GM23248 (cell line): ENCODE measurements around the gene IZUMO4. TPM values are rescaled to one million over a fixed set of nuclear protein-coding genes. Genes with fewer than 3 reads are reported as not detected.

Source experiments
- DNase-seq: peaks from one replicate; pipeline ENCODE4 v3.0.0-alpha.2; 2015
- H2AFZ ChIP-seq: fragments of 200-600 bp; sonication (generic); 2 replicates; pipeline ENCODE4 v1.6.1; 2016; ENCODE audit warnings: antibody characterized with exemption
- H3F3A ChIP-seq: fragments of 200-600 bp; sonication (generic); 2 replicates; pipeline ENCODE4 v1.6.1; 2016; ENCODE audit warnings: mild to moderate bottlenecking, antibody characterized with exemption, mixed run types; ENCODE audit not compliant: insufficient read depth
- H3K27ac ChIP-seq: fragments of 200-600 bp; sonication (generic); 2 replicates; pipeline ENCODE4 v1.5.1; 2016; ENCODE audit warnings: mild to moderate bottlenecking
- H3K27me3 ChIP-seq: fragments of 200-600 bp; sonication (generic); replicated peaks from 2 replicates; pipeline ENCODE4 v1.6.1; 2016; ENCODE audit warnings: mild to moderate bottlenecking; ENCODE audit not compliant: insufficient read depth
- H3K36me3 ChIP-seq: fragments of 200-600 bp; sonication (generic); 2 replicates; pipeline ENCODE4 v1.6.1; 2016; ENCODE audit warnings: low read depth, mild to moderate bottlenecking
- H3K4me1 ChIP-seq: fragments of 200-600 bp; sonication (generic); 2 replicates; pipeline ENCODE4 v1.6.1; 2016; ENCODE audit warnings: mild to moderate bottlenecking; ENCODE audit not compliant: insufficient read depth
- H3K4me2 ChIP-seq: fragments of 200-600 bp; sonication (generic); one replicate; pipeline ENCODE4 v1.6.1; 2016; ENCODE audit warnings: mild to moderate bottlenecking; ENCODE audit not compliant: unreplicated experiment
- H3K4me3 ChIP-seq: fragments of 200-600 bp; sonication (generic); 2 replicates; pipeline ENCODE4 v1.5.1; 2016; ENCODE audit warnings: mild to moderate bottlenecking
- H3K79me2 ChIP-seq: fragments of 200-600 bp; sonication (generic); 2 replicates; pipeline ENCODE4 v1.6.1; 2016; ENCODE audit warnings: mild to moderate bottlenecking; ENCODE audit not compliant: insufficient read depth
- H3K9ac ChIP-seq: fragments of 200-600 bp; sonication (generic); 2 replicates; pipeline ENCODE4 v1.6.1; 2016; ENCODE audit warnings: mild to moderate bottlenecking
- H3K9me2 ChIP-seq: fragments of 200-600 bp; sonication (generic); 2 replicates; pipeline ENCODE4 v1.6.1; 2016; ENCODE audit warnings: mixed run types, mild to moderate bottlenecking, moderate library complexity; ENCODE audit not compliant: insufficient read depth
- H3K9me3 ChIP-seq: fragments of 200-600 bp; sonication (generic); one replicate; pipeline ENCODE4 v1.6.1; 2017; ENCODE audit warnings: low read depth
- H4K20me1 ChIP-seq: fragments of 200-600 bp; sonication (generic); 2 replicates; pipeline ENCODE4 v1.6.0; 2016; ENCODE audit not compliant: insufficient read depth
- EZH2 ChIP-seq: fragments of 200-600 bp; sonication (generic); IDR thresholded peaks from 2 replicates; pipeline ENCODE4 v1.6.1; 2018; ENCODE audit warnings: antibody characterized with exemption, mild to moderate bottlenecking; ENCODE audit not compliant: insufficient read depth, poor library complexity, severe bottlenecking
- EZH2phosphoT487 ChIP-seq: fragments of 200-600 bp; sonication (generic); IDR thresholded peaks from 2 replicates; pipeline ENCODE4 v1.6.1; 2018; ENCODE audit warnings: antibody characterized with exemption, moderate library complexity, mild to moderate bottlenecking, low read depth; ENCODE audit not compliant: insufficient read depth
- WGBS, 2 experiments: methylation state at CpG; one replicate each; pipeline ENCODE4 v1.1.6; 2015 to 2017; ENCODE audit warnings: low lambda C conversion rate in 2 of 2, low coverage in 1 of 2; ENCODE audit errors: missing lambda C conversion rate in 2 of 2; 5-methylcytosine and 5-hydroxymethylcytosine counted together
- in situ Hi-C: fragments of 300-500 bp; cut with MboI; formaldehyde crosslinking; loops from 2 replicates; pipeline ENCODE4 v1.15.0; 2020
- polyA plus RNA-seq: library from polyadenylated mRNA; unstranded; fragments of >200 nt; fragmentation: Nextera tagmentation; extraction: Ambion mirVana; gene quantifications from 2 replicates; pipeline ENCODE4 v1.2.1, GENCODE V29; 2016
- total RNA-seq: library from RNA; depleted of rRNA; stranded (reverse); fragments of >200 nt; shearing (Covaris generic); gene quantifications from 2 replicates; pipeline ENCODE4 v1.2.3, GENCODE V29; 2014

IZUMO4 gene
- total and polyA plus RNA-seq, 2 experiments from 2014 or later = 0.89 to 1.6 TPM

- in situ Hi-C loops = loop anchor here (10.0 kb wide), 1 partner anchor 146 kb away; no protein-coding TSS in a partner anchor
- no peak for TF ChIP-seq EZH2
- TF ChIP-seq EZH2phosphoT487 = no peak
- no peak overlapping the region for H3K9ac ChIP-seq
- H3K9me3 ChIP-seq = no peaks in the 10 kb centered on the region
- H3K27me3 ChIP-seq = no peaks in the 10 kb centered on the region
- H3K9me2 ChIP-seq = no peaks in the 10 kb centered on the region
- H3K36me3 ChIP-seq = peaks cover 6% of the 10 kb centered on the region; the same call in 1 of the 2 replicates
- H3K4me3 ChIP-seq = no peak overlapping the region
- WGBS, 2 experiments = 80 to 83% methylated on average over 23 of the region's 23 CpGs
- DNase-seq = no peak
- no peak overlapping the region for H3K27ac ChIP-seq
- peaks cover 58% of the 10 kb centered on the region for H3K79me2 ChIP-seq
- H3F3A ChIP-seq = no peaks in the 10 kb centered on the region
- H3K4me2 ChIP-seq = no peak overlapping the region
- no peak overlapping the region for H2AFZ ChIP-seq
- peaks cover 8% of the 10 kb centered on the region; the same call in 1 of the 2 replicates for H3K4me1 ChIP-seq
- H4K20me1 ChIP-seq = no peaks in the 10 kb centered on the region
Measured at GRCh38 chr19:2080336-2080988, 16.3 kb upstream of the IZUMO4 start.

GRCh38 chr19:2081873-2082810, 14.6 kb upstream of the IZUMO4 start:
- no peak for DNase-seq
- H3K27ac ChIP-seq = no peak overlapping the region
- TF ChIP-seq EZH2phosphoT487 = no peak
- no peak for TF ChIP-seq EZH2
- no peak overlapping the region for H2AFZ ChIP-seq
- H3K9me2 ChIP-seq = no peaks in the 10 kb centered on the region
- H3K4me3 ChIP-seq = no peak overlapping the region
- H3K4me2 ChIP-seq = no peak overlapping the region
- 0 out of 2 replicates have a peak, but pooled peaks cover under 1% of the 10 kb centered on the region for H3F3A ChIP-seq
- H3K4me1 ChIP-seq = peaks cover 14% of the 10 kb centered on the region; the same call in 1 of the 2 replicates
- no peaks in the 10 kb centered on the region for H4K20me1 ChIP-seq
- in situ Hi-C loops = loop anchor here (10.0 kb wide), 1 partner anchor 147 kb away; no protein-coding TSS in a partner anchor
- H3K9ac ChIP-seq = no peak overlapping the region
- no peaks in the 10 kb centered on the region for H3K27me3 ChIP-seq
- 92 to 94% methylated on average over 29 to 30 of the region's 30 CpGs for WGBS, 2 experiments
- H3K36me3 ChIP-seq = no peaks in the 10 kb centered on the region; the same call in 1 of the 2 replicates
- H3K79me2 ChIP-seq = peaks cover 70% of the 10 kb centered on the region
- no peaks in the 10 kb centered on the region for H3K9me3 ChIP-seq

- in situ Hi-C loops = loop anchor here (10.0 kb wide), 1 partner anchor 149 kb away; no protein-coding TSS in a partner anchor
- H3K4me1 ChIP-seq = peaks cover 14% of the 10 kb centered on the region; the same call in 1 of the 2 replicates
- WGBS, 2 experiments = 91 to 92% methylated on average over 17 to 20 of the region's 20 CpGs
- H4K20me1 ChIP-seq = no peaks in the 10 kb centered on the region
- no peak overlapping the region for H3K9ac ChIP-seq
- no peak for TF ChIP-seq EZH2phosphoT487
- no peak for TF ChIP-seq EZH2
- no peaks in the 10 kb centered on the region for H3K27me3 ChIP-seq
- no peak overlapping the region for H3K27ac ChIP-seq
- no peak overlapping the region for H3K4me2 ChIP-seq
- H3K36me3 ChIP-seq = no peaks in the 10 kb centered on the region; the same call in 1 of the 2 replicates
- no peaks in the 10 kb centered on the region for H3K9me2 ChIP-seq
- peaks cover 82% of the 10 kb centered on the region for H3K79me2 ChIP-seq
- no peak overlapping the region for H3K4me3 ChIP-seq
- no peak overlapping the region for H2AFZ ChIP-seq
- 0 out of 2 replicates have a peak, but pooled peaks cover 5% of the 10 kb centered on the region for H3F3A ChIP-seq
- no peaks in the 10 kb centered on the region for H3K9me3 ChIP-seq
- DNase-seq = no peak
Measured at GRCh38 chr19:2083174-2083854, 13.4 kb upstream of the IZUMO4 start.
